Smooth muscle cell (in vitro differentiated cells): ENCODE measurements around the gene MYBPC2. TPM values are rescaled to one million over a fixed set of nuclear protein-coding genes. Genes with fewer than 3 reads are reported as not detected.

Experiments used
- DNase-seq: peaks from one replicate; lab custom pipeline; 2025; ENCODE audit not compliant: unreplicated experiment; lab: John Stamatoyannopoulos, UW
- H2AFZ ChIP-seq: fragments of 200-600 bp; sonication (generic); 2 replicates; pipeline ENCODE4 v1.6.0; 2016; ENCODE audit warnings: antibody characterized with exemption, low read depth, mild to moderate bottlenecking
- H3F3A ChIP-seq: fragments of 200-600 bp; sonication (generic); 2 replicates; pipeline ENCODE4 v1.6.0; 2017; ENCODE audit warnings: antibody characterized with exemption, low read depth
- H3K27ac ChIP-seq: fragments of 200-600 bp; sonication (generic); 2 replicates; pipeline ENCODE4 v1.5.1; 2016; ENCODE audit warnings: low read depth, mild to moderate bottlenecking
- H3K27me3 ChIP-seq: fragments of 200-600 bp; sonication (generic); 2 replicates; pipeline ENCODE4 v1.6.1; 2016; ENCODE audit warnings: low read depth, mild to moderate bottlenecking
- H3K36me3 ChIP-seq: fragments of 200-600 bp; sonication (generic); 2 replicates; pipeline ENCODE4 v1.5.1; 2016; ENCODE audit warnings: low read depth
- H3K4me1 ChIP-seq: fragments of 200-600 bp; sonication (generic); 2 replicates; pipeline ENCODE4 v1.5.1; 2016; ENCODE audit warnings: low read depth
- H3K4me2 ChIP-seq: fragments of 200-600 bp; sonication (generic); 2 replicates; pipeline ENCODE4 v1.6.0; 2016; ENCODE audit warnings: mild to moderate bottlenecking
- H3K4me3 ChIP-seq: fragments of 200-600 bp; sonication (generic); 2 replicates; pipeline ENCODE4 v1.5.1; 2016; ENCODE audit warnings: mild to moderate bottlenecking
- H3K79me2 ChIP-seq: fragments of 200-600 bp; sonication (generic); 2 replicates; pipeline ENCODE4 v1.6.0; 2016; ENCODE audit warnings: low read depth, mild to moderate bottlenecking
- H3K9ac ChIP-seq: fragments of 200-600 bp; sonication (generic); 2 replicates; pipeline ENCODE4 v1.6.0; 2016; ENCODE audit warnings: low read depth
- H3K9me3 ChIP-seq: fragments of 200-600 bp; sonication (generic); replicated peaks from 2 replicates; pipeline ENCODE4 v1.5.1; 2016; ENCODE audit warnings: low read depth
- H4K20me1 ChIP-seq: fragments of 200-600 bp; sonication (generic); 2 replicates; pipeline ENCODE4 v1.6.0; 2016; ENCODE audit warnings: low read depth
- WGBS: methylation state at CpG from one replicate; pipeline ENCODE4 v1.1.7; 2016; ENCODE audit warnings: low lambda C conversion rate; 5-methylcytosine and 5-hydroxymethylcytosine counted together
- polyA plus RNA-seq: library from polyadenylated mRNA; unstranded; fragments of >200 nt; fragmentation: Nextera tagmentation; extraction: Ambion mirVana; gene quantifications from 2 replicates; pipeline ENCODE4 v1.2.1, GENCODE V29; 2016
- total RNA-seq: library from RNA; depleted of rRNA; stranded (reverse); fragments of >200 nt; gene quantifications from 2 replicates; pipeline ENCODE4 v1.2.3, GENCODE V29; 2014
- TF ChIP-seq, protein P1 (sequence below): fragments of 200-600 bp; sonication (generic); IDR thresholded peaks from 2 replicates; pipeline ENCODE4 v1.5.1; 2017; ENCODE audit warnings: borderline replicate concordance, mild to moderate bottlenecking, antibody characterized with exemption; ENCODE audit not compliant: insufficient read depth, poor library complexity, severe bottlenecking

MYBPC2 gene
- total and polyA plus RNA-seq, 2 experiments from 2014 or later = not detected

DNA sequence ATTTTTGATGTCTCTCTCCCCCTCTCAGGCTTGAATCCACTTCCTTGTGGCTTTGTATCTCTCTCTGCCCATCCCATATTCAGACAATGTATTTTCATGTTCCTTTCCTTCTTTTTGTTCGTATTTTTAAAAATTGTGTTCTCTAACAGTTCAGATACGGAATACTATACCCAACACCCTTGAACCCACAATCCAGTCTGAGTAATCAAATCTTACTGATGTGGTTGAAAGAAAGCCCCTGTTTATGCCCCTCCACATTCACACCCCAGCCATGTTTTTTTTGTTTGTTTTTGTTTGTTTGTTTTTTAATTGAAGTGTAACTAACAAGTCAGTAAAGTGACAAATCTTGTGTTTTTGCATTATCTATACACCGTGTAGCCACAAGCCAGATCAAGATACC lies 12.6 kb upstream of the MYBPC2 start:
- H3K4me1 ChIP-seq = peaks cover 7% of the 10 kb centered on the region
- TF ChIP-seq, protein P1, sequence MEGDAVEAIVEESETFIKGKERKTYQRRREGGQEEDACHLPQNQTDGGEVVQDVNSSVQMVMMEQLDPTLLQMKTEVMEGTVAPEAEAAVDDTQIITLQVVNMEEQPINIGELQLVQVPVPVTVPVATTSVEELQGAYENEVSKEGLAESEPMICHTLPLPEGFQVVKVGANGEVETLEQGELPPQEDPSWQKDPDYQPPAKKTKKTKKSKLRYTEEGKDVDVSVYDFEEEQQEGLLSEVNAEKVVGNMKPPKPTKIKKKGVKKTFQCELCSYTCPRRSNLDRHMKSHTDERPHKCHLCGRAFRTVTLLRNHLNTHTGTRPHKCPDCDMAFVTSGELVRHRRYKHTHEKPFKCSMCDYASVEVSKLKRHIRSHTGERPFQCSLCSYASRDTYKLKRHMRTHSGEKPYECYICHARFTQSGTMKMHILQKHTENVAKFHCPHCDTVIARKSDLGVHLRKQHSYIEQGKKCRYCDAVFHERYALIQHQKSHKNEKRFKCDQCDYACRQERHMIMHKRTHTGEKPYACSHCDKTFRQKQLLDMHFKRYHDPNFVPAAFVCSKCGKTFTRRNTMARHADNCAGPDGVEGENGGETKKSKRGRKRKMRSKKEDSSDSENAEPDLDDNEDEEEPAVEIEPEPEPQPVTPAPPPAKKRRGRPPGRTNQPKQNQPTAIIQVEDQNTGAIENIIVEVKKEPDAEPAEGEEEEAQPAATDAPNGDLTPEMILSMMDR = no peak
- H3K9me3 ChIP-seq = no peaks in the 10 kb centered on the region
- WGBS = 65% methylated on average over 3 of the region's 3 CpGs
- no peak for DNase-seq
- H2AFZ ChIP-seq = no peak overlapping the region
- H3K4me2 ChIP-seq = no peak overlapping the region
- no peak overlapping the region for H3K9ac ChIP-seq
- no peak overlapping the region for H3K27ac ChIP-seq
- H3K79me2 ChIP-seq = no peaks in the 10 kb centered on the region
- no peaks in the 10 kb centered on the region for H4K20me1 ChIP-seq
- H3K4me3 ChIP-seq = no peak overlapping the region
- no peaks in the 10 kb centered on the region for H3K36me3 ChIP-seq
- no peaks in the 10 kb centered on the region for H3F3A ChIP-seq
- peaks cover 28% of the 10 kb centered on the region for H3K27me3 ChIP-seq

DNA sequence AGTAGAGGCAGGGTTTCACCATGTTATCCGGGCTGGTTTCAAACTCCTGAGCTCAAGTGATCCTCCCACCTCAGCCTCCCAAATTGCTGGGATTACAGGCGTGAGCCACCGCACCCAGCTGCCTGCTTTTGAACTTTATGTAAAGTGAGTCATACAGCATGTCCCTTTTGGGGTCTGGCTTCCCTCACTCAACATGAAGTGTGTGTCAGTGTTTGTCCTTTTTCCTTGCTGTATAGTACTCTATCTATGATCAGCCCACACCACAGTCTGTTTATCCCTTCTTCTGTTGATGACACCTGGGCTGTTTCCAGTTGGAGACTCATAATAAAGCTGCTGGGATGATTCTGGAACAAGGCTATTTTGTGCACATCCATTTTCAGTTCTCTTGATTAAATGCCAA lies 11.9 kb upstream of the MYBPC2 start:
- Histone ChIP-seq H3K79me2 (no peaks in the 10 kb centered on the region), H3K4me1 (peaks cover 7% of the 10 kb centered on the region), H3K27me3 (peaks cover 28% of the 10 kb centered on the region), H3K9me3 (no peaks in the 10 kb centered on the region), H3K36me3 (no peaks in the 10 kb centered on the region), H3F3A (no peaks in the 10 kb centered on the region), H2AFZ (no peak overlapping the region), H3K4me2 (no peak overlapping the region), H3K9ac (no peak overlapping the region), H3K27ac (no peak overlapping the region), H3K4me3 (no peak overlapping the region), H4K20me1 (no peaks in the 10 kb centered on the region)
- TF ChIP-seq, protein P1 = no peak
- no peak for DNase-seq
- WGBS = 61% methylated on average over 3 of the region's 3 CpGs

DNA sequence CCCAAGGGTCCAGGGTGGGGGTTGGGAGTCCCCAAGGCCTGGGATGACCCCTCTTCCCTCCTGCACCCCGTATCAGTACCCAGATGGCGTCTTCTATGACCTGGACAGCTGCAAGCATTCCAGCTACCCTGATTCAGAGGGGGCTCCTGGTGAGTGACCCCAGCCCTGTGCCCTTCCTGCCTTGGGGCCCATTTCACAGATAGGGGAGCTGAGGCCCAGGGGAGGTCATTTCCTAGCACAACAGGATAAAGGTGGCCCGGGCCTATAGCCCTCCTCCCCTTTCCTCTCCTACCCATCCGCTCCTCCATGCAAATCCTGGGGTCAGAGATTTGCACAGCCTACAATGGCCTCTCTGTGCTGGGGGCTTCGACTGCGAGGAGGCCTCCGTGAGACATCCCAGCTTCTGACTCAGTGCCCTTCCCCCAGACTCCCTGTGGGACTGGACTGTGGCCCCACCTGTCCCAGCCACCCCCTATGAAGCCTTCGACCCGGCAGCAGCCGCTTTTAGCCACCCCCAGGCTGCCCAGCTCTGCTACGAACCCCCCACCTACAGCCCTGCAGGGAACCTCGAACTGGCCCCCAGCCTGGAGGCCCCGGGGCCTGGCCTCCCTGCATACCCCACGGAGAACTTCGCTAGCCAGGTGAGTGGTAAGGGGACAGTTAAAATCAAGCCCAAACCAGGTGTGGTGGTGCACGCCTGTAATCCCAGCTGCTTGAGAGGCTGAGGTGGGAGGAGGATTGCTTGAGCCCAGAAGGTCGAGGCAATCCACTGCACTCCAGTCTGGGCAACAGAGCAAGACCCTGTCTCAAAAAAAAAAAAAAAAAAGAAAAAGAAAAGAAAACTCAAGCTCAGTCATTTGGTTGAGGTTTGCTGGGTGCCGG lies 10.1 kb upstream of the MYBPC2 start:
- Histone ChIP-seq H3K79me2 (no peaks in the 10 kb centered on the region), H3K4me2 (no peak overlapping the region), H3K9me3 (no peaks in the 10 kb centered on the region), H3K4me1 (peaks cover 7% of the 10 kb centered on the region), H4K20me1 (no peaks in the 10 kb centered on the region), H3K9ac (no peak overlapping the region), H3F3A (no peaks in the 10 kb centered on the region), H2AFZ (no peak overlapping the region), H3K36me3 (no peaks in the 10 kb centered on the region), H3K27me3 (peaks cover 28% of the 10 kb centered on the region), H3K27ac (no peak overlapping the region), H3K4me3 (no peak overlapping the region)
- TF ChIP-seq, protein P1 = no peak
- WGBS = 93% methylated on average over 16 of the region's 18 CpGs
- no peak for DNase-seq
